Mucosa of stomach (tissue), 1 donor: Measurements from ENCODE around the gene IZUMO4.
"Not testable (repeated sequence)": the region's sequence is repeated elsewhere in the genome, so short reads cannot be mapped to it uniquely, and the experiment has no call there.

Source experiments
- H3K27me3 ChIP-seq: one replicate; pipeline ENCODE4 v1.7.0; 2013; ENCODE audit warnings: mild to moderate bottlenecking, low read length; ENCODE audit not compliant: control insufficient read depth, insufficient read depth
- H3K36me3 ChIP-seq: one replicate; pipeline ENCODE4 v1.7.0; 2013; ENCODE audit warnings: low read length; ENCODE audit not compliant: control insufficient read depth, insufficient read depth
- H3K4me1 ChIP-seq: one replicate; pipeline ENCODE4 v1.7.0; 2013; ENCODE audit warnings: mild to moderate bottlenecking, low read length; ENCODE audit not compliant: control insufficient read depth, insufficient read depth
- H3K4me3 ChIP-seq: one replicate; pipeline ENCODE4 v1.7.0; 2013; ENCODE audit warnings: low read length
- H3K9ac ChIP-seq: one replicate; pipeline ENCODE4 v1.7.0; 2013; ENCODE audit warnings: mild to moderate bottlenecking, low read length, moderate library complexity
- H3K9me3 ChIP-seq: one replicate; pipeline ENCODE4 v1.7.0; 2013; ENCODE audit warnings: mild to moderate bottlenecking, low read length, moderate library complexity; ENCODE audit not compliant: control insufficient read depth
- donor health status: Pancreatic carcinoma.

The IZUMO4 gene

DNA sequence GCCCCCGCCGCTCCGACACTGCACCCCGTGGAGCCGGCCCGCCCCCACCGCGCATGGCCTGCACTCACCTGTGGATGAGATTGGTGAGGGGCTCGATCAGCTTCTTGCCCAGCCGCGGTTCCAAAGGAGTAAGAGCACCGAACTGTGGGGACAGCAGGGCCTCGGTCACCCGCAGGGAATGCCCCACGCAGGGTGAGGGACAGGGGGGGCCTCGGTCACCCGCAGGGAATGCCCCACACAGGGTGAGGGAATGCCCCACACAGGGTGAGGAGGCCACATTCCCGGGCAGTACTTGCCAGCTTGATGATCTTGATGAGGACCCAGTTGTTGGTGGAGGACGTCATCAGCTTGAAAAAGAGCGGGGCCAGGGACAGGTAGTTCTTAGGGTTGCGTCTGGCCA, 32.3 kb downstream of the IZUMO4 start:
- H3K36me3 ChIP-seq: peaks cover 16% of the 10 kb centered on the region
- H3K4me1 ChIP-seq: no peaks in the 10 kb centered on the region
- no peaks in the 10 kb centered on the region for H3K9me3 ChIP-seq
- H3K4me3 ChIP-seq: no peak overlapping the region
- H3K9ac ChIP-seq: no peak overlapping the region
- H3K27me3 ChIP-seq: no peaks in the 10 kb centered on the region

DNA sequence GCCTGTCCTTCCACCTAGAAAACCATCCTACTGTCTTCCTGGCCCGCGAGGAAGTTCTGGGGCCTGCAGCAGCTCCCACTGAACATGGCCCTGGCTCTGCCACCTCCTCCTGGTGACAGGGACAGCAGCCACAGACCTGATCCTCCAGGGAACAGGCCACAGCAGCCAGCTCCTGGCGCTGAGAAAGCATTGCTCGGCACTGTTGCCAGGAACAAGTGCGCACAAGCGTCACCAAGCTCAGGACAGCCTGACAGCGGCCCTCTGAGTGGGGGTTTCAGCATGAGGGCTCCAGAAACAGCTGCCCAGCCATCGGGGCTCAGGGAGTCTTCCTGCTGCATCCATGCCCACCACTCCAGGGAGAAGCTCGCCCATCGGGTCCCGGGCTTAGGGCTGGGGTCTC, 32.8 kb downstream of the IZUMO4 start:
- peaks cover 16% of the 10 kb centered on the region for H3K36me3 ChIP-seq

GRCh38 chr19:2129892-2130770, 33.4 kb downstream of the IZUMO4 start:
- Histone ChIP-seq H3K9ac (no peak overlapping the region), H3K4me1 (no peaks in the 10 kb centered on the region), H3K27me3 (no peaks in the 10 kb centered on the region), H3K9me3 (no peaks in the 10 kb centered on the region), H3K4me3 (no peak overlapping the region), H3K36me3 (peaks cover 16% of the 10 kb centered on the region)

More for the DNA sequence above, 32.8 kb downstream of the IZUMO4 start:
- H3K4me3 ChIP-seq: no peak overlapping the region
- H3K9ac ChIP-seq: no peak overlapping the region
- no peaks in the 10 kb centered on the region for H3K9me3 ChIP-seq
- no peaks in the 10 kb centered on the region for H3K27me3 ChIP-seq
- no peaks in the 10 kb centered on the region for H3K4me1 ChIP-seq

DNA sequence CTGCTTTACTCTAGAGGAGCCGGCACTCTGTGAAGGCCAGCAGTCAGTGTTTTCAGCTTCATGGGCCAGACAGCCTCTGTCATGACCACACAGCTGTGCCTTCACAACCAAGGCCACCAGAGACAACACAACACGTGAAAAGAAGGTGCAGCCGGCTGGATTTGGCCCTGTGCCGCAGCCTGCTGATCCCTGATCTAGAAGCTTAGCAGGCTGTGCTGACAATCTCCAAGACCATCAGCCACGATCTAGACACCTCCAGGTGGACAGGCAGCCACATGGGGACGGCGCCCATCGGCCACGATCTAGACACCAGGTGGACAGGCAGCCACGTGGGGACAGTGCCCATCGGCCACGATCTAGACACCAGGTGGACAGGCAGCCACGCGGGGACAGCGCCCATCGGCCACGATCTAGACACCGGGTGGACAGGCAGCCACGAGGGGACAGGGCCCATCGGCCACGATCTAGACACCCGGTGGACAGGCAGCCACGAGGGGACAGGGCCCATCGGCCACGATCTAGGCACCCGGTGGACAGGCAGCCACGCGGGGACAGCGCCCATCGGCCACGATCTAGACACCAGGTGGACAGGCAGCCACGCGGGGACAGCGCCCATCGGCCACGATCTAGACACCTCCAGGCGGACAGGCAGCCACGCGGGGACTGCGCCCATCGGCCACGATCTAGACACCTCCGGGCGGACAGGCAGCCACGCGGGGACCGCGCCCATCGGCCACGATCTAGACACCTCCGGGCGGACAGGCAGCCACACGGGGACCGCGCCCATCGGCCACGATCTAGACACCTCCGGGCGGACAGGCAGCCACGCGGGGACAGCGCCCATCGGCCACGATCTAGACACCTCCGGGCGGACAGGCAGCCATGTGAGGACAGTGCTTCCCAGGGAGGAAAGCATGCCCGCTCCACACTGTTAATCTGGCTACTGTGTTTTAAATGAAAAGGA, 34.6 kb downstream of the IZUMO4 start:
- not testable (repeated sequence) for H3K9me3 ChIP-seq, H3K27me3 ChIP-seq, H3K4me3 ChIP-seq, H3K4me1 ChIP-seq, H3K9ac ChIP-seq
- peaks cover 19% of the 10 kb centered on the region for H3K36me3 ChIP-seq

- Histone ChIP-seq H3K4me3 (no peak overlapping the region), H3K27me3 (no peaks in the 10 kb centered on the region), H3K4me1 (no peaks in the 10 kb centered on the region), H3K36me3 (peaks cover 26% of the 10 kb centered on the region), H3K9ac (no peak overlapping the region), H3K9me3 (no peaks in the 10 kb centered on the region)
Measured at GRCh38 chr19:2132191-2132590, 35.5 kb downstream of the IZUMO4 start.

GRCh38 chr19:2132731-2133490, 36.2 kb downstream of the IZUMO4 start:
- Histone ChIP-seq H3K4me3 (no peak overlapping the region), H3K9me3 (no peaks in the 10 kb centered on the region), H3K36me3 (peaks cover 32% of the 10 kb centered on the region), H3K27me3 (no peaks in the 10 kb centered on the region), H3K9ac (no peak overlapping the region), H3K4me1 (no peaks in the 10 kb centered on the region)

- Histone ChIP-seq H3K4me1 (no peaks in the 10 kb centered on the region), H3K4me3 (no peak overlapping the region), H3K36me3 (peaks cover 25% of the 10 kb centered on the region), H3K9me3 (no peaks in the 10 kb centered on the region), H3K27me3 (no peaks in the 10 kb centered on the region), H3K9ac (no peak overlapping the region)
Measured at GRCh38 chr19:2135474-2136402, 39.0 kb downstream of the IZUMO4 start.

DNA sequence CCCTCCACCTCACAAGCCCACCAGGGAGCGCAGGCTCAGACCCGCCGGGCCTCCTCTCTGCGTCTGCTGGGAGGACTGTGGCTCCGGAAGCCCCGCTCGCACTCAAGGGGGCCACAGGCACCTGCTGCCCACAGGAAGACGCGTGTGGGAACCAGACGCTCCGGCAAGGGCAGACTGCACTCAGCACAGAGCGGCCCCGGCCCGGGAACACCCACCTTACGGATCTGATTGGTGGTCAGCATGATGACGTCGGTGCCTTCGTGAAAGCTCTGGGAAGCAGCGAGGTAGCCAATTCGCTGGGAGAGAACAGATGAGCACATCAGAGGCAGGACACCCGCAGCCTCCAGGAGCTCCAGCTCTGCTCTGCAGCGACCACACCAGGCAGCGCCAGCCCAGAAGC, 40.1 kb downstream of the IZUMO4 start:
- H3K4me3 ChIP-seq: no peak overlapping the region
- H3K27me3 ChIP-seq: no peaks in the 10 kb centered on the region
- H3K36me3 ChIP-seq: peaks cover 25% of the 10 kb centered on the region

DNA sequence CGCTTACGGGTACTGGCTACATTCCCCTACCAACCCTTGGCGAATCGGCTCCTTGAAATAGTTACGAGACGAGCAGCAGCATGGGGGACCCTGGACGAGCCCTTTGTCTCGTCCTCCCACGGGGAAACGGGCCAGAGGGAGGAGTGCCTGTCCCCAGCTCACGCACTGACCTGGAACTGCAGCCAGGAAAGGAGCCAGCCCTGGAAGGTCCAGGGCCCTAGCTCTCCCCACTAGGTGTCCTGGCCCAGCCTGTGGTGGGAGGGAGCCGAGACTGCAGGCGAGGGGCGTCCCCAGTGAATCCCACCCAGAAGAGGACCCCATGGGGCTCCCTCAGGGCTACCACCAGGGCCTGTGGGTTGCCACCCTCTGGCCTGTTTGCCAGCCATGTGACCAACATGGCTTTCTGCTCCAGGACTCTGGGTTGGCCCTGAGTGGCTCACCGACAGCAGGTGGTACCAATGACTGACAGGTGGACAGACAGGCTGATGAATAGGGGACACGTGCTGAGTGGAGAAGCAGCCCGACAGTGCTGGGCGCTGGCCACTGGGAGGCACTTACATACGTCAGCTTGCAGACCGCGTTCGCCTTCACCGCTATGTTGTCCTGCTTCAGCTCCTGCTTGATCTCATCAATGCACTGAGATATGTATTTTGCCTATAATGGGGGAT, 41.5 kb downstream of the IZUMO4 start:
- no peaks in the 10 kb centered on the region for H3K27me3 ChIP-seq
- H3K4me3 ChIP-seq: no peak overlapping the region
- no peak overlapping the region for H3K9ac ChIP-seq
- H3K36me3 ChIP-seq: peaks cover 16% of the 10 kb centered on the region
- H3K9me3 ChIP-seq: no peaks in the 10 kb centered on the region
- no peaks in the 10 kb centered on the region for H3K4me1 ChIP-seq

More for the DNA sequence above, 40.1 kb downstream of the IZUMO4 start:
- H3K4me1 ChIP-seq: no peaks in the 10 kb centered on the region
- no peaks in the 10 kb centered on the region for H3K9me3 ChIP-seq
- H3K9ac ChIP-seq: no peak overlapping the region

GRCh38 chr19:2139385-2140137, 42.8 kb downstream of the IZUMO4 start:
- Histone ChIP-seq H3K4me1 (no peaks in the 10 kb centered on the region), H3K9ac (no peak overlapping the region), H3K27me3 (no peaks in the 10 kb centered on the region), H3K36me3 (peaks cover 16% of the 10 kb centered on the region), H3K4me3 (no peak overlapping the region), H3K9me3 (no peaks in the 10 kb centered on the region)
